HG02642 (cell line): Measurements from ENCODE around the gene LRRC72.

Experiments
- ATAC-seq: cut with Tn5 transposase; IDR thresholded peaks from one replicate; pipeline ENCODE4 v1.9.1; 2021; ENCODE audit warnings: mild to moderate bottlenecking; ENCODE audit not compliant: unreplicated experiment, poor library complexity

LRRC72 gene

DNA sequence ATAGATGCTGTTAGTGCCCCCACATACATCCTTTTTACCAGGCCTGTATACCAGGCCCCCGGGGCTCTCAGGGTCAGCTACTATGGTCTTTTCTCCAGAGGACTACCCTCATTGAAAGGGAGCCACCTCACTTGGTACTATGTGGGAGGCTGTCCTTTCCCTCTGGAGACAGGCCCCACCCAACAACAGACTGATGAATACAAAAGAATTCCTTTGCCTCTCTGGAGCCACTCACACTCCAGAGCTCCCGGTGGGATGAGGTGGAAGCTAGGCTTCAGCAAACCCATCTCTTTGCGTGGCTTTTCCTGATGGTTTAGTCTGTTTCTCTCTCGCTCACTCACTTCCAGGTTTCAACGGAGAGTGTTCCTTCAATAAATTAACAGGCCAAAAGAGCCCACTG is 88.6 kb downstream of the LRRC72 start:
- ATAC-seq = no peak

DNA sequence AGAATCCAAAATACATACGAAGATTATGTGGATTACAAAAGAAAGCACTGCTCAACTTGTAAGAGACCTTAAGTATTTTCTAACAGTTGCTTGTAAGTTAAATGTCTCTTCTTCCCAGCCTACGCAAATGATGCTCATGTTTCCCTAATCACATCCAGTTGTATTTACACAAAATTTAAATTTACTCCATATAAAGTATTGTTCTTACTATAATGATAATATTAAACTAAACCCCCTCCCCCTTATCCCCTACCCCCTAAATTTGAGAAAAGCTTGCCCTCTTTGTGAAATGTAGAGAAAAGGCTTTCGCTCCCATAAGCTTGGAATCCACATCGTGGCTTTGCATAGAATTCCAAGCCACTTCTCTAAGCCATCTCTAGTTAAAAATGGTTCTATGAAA is 89.5 kb downstream of the LRRC72 start:
- ATAC-seq = no peak

DNA sequence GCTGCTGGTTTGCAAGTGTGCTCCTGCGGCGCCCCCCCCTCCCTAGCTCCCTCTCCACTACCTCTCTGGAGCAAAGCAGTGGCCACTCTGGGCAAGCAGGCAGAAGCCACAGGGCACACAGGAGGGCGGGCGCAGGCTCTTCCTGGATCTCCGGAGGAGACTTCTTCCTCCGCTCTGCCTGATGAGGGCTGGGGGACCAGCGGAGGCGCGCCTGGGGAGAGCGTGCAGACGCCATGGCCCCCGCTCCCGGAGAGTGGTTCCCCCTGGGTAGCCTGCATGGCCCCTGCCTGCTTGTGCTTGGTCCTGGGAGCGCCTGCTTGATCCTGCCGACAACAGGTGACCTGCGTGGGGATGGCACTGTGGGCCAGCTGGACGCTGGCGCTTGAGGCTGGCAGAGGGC is 89.9 kb downstream of the LRRC72 start:
- ATAC-seq = no peak

DNA sequence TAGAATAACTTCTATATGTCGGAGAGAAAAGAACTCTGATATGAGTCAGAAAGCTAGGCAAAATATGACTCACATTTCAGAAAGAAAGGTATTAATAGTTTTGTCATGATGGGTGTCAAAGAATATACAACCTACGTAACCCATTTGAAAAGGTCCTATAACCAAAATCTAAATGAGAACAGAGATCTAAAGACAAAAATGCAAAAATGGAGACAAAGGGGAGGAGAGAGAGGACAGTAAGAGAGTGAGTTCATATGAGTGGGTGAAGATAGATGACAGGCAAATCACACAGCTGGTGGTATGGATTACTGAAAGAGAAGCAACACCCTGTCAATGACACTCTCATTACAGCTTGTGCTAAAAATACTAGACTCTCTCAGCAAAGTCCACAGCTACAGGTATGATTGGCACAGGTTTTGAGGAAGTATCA is 93.4 kb downstream of the LRRC72 start:
- peak; percentile 91 for ATAC-seq

DNA sequence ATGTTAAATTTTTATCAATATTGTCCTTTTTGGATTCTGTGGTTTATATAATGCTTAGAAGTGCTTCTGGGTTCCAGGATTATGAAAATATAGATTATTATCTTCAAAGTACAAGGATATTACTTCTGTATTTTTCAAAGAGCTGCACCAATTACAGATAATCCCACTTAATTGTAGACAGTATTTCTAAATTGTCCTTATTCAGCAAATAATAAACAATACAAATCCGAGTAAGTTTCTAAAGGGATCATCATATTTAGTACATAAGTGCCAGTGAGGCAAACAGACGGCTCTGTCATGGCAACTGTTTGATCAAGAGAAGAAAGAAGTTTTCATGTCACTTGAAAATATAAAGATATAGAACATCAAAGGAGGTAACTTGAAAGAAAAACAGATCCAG is 99.8 kb downstream of the LRRC72 start:
- ATAC-seq = no peak

DNA sequence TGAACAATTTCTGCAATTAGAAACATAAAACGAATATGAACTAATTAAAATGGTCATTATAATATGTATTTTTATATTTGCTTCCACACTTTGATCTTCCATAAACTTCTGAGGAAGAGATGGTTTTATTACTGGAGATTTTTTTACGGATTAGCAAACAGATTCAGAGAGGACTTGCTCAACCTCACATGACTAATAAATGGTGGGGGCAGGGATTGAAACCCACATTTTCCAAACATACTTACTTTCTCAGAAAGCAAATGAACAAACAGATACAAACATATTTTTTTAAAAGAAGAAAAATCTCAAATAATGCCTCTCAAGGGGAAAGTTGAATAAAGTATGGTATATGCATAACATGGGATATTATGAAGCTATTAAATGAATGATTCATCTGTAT is 100.6 kb downstream of the LRRC72 start:
- ATAC-seq = no peak

DNA sequence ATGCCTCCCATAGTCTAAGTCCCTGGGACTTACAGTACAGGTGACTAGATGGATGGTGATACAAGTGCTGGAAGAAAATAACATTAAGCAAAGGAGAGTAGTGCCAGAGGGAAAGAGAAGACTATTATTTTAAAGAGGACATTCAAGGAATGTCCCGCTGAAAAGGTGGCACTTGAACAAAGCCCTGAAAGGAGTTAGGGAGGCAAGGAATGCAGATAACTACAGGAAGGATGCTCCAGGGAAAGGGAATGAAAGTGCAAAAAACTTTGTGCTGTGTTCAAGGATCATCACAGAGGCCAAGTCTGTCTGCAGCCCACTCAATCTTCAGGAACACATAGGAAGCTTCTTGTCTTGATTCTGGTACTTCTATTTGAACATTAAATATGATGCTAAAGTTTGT is 104.0 kb downstream of the LRRC72 start:
- ATAC-seq = no peak
